Measurements from ENCODE around the gene FMR1NB. TPM values are rescaled to one million over a fixed set of nuclear protein-coding genes. Genes with fewer than 3 reads are reported as not detected.

Gene FMR1NB
- polyA plus RNA-seq, 1 donor = not detected

DNA sequence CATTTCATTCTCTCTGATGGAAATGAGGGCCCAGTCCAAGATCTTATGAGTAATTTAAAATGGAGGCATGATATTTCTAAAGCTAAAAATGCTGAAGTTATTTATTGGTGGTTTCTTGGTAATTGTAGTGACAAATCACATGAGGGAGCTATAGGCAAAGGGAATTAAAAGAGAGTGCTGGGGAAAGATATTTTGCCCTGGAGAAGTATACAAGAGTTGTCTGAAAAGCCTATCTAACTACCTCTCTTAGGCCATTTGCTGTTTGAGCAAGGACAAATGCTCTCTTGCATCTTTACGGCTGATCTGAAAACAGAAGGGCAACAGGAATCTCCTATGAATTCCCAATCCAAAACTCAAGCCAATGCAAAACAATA is 89.4 kb downstream of the FMR1NB start:
- DNase-seq (ENCODE audit: low read depth) = no peak

Other genes starting within 250 kb of the FMR1NB start
- gene FMR1, start 69.4 kb upstream of the FMR1NB start, polyA plus RNA-seq (ENCODE audit: insufficient read length) = 37.5 TPM

Data from forelimb muscle (tissue), 1 donor.